Measurements from ENCODE around the gene TACR3. TPM values are rescaled to one million over a fixed set of nuclear protein-coding genes. Genes with fewer than 3 reads are reported as not detected.
A peak's percentile ranks its signal among the peaks of the same experiment; 100 is the strongest.

TACR3 gene
- total RNA-seq (under 0.01 TPM in 1 of 2 replicates, not detected in the other), polyA plus RNA-seq (0.01 and 0.08 TPM in 2 replicates), polyA minus RNA-seq (ENCODE audit: low replicate concordance) (not detected in 2 replicates)
- polyA plus RNA-seq (2012) = 0.05 TPM in 1 of 2 replicates, not detected in the other

- TF ChIP-seq, protein P1, sequence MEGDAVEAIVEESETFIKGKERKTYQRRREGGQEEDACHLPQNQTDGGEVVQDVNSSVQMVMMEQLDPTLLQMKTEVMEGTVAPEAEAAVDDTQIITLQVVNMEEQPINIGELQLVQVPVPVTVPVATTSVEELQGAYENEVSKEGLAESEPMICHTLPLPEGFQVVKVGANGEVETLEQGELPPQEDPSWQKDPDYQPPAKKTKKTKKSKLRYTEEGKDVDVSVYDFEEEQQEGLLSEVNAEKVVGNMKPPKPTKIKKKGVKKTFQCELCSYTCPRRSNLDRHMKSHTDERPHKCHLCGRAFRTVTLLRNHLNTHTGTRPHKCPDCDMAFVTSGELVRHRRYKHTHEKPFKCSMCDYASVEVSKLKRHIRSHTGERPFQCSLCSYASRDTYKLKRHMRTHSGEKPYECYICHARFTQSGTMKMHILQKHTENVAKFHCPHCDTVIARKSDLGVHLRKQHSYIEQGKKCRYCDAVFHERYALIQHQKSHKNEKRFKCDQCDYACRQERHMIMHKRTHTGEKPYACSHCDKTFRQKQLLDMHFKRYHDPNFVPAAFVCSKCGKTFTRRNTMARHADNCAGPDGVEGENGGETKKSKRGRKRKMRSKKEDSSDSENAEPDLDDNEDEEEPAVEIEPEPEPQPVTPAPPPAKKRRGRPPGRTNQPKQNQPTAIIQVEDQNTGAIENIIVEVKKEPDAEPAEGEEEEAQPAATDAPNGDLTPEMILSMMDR (conservative IDR thresholded peaks at IDR 0.05 in 1 of 2, IDR thresholded peaks at IDR 0.05 in 1 of 2; ENCODE audit: low read depth in 1 of 2, low read length in 2 of 2) = no peak
- TF ChIP-seq EZH2 (IDR thresholded peaks at IDR 0.05; ENCODE audit: low read length, missing control alignments) = no peak
- no peak within 1 kb of the TSS for H3K9ac ChIP-seq (ENCODE audit: insufficient read depth, low read length)
- peak in 1 of 2 donors; percentile 8 for DNase-seq (ENCODE audit: low read depth in 2 of 2)
- no peak within 1 kb of the TSS for H3K4me2 ChIP-seq (ENCODE audit: extremely low read depth, insufficient read depth, low read length)
- no peaks in the 10 kb centered on the region for H3K36me3 ChIP-seq (ENCODE audit: control insufficient read depth, insufficient read depth, low read length)
- no peak within 1 kb of the TSS for H3K27ac ChIP-seq (ENCODE audit: insufficient read depth, low read length)
- H3K27me3 ChIP-seq (ENCODE audit: control insufficient read depth, insufficient read depth, low read length) = no peaks in the 10 kb centered on the region
- no peaks in the 10 kb centered on the region for H3K9me3 ChIP-seq (ENCODE audit: control insufficient read depth, insufficient read depth, low read depth, low read length)
- no peaks in the 10 kb centered on the region for H4K20me1 ChIP-seq (ENCODE audit: control insufficient read depth, extremely low read depth, insufficient read depth, low read length)
- no peak within 1 kb of the TSS for H2AFZ ChIP-seq (ENCODE audit: low read length)
- no peaks in the 10 kb centered on the region for H3K79me2 ChIP-seq (ENCODE audit: control insufficient read depth, insufficient read depth, low read length)
- H3K4me3 ChIP-seq (replicated peaks in 1 of 4; ENCODE audit: control extremely low read depth in 1 of 4, insufficient read depth in 1 of 4, low read depth in 3 of 4, low read length in 4 of 4) = peak within 1 kb of the TSS in 1 of 4 experiments; percentile 30
- no peaks in the 10 kb centered on the region for H3K4me1 ChIP-seq (ENCODE audit: control insufficient read depth, extremely low read depth, insufficient read depth, low read length)
Observed at GRCh38 chr4:103719830-103720207, at the start of gene TACR3. Gene TACR3, minus strand, starts transcription at chr4:103719985. Its CDS starts 310 bp downstream, at chr4:103719675.

- no peaks in the 10 kb centered on the region for H3K27me3 ChIP-seq (ENCODE audit: control insufficient read depth, insufficient read depth, low read length)
- H2AFZ ChIP-seq (ENCODE audit: low read length) = no peak overlapping the region
- no peak overlapping the region for H3K4me2 ChIP-seq (ENCODE audit: extremely low read depth, insufficient read depth, low read length)
- H3K27ac ChIP-seq (ENCODE audit: insufficient read depth, low read length) = no peak overlapping the region
- no peaks in the 10 kb centered on the region for H3K9me3 ChIP-seq (ENCODE audit: control insufficient read depth, insufficient read depth, low read depth, low read length)
- H3K79me2 ChIP-seq (ENCODE audit: control insufficient read depth, insufficient read depth, low read length) = no peaks in the 10 kb centered on the region
- no peak overlapping the region for H3K4me3 ChIP-seq (replicated peaks in 1 of 4; ENCODE audit: control extremely low read depth in 1 of 4, insufficient read depth in 1 of 4, low read depth in 3 of 4, low read length in 4 of 4)
- H3K9ac ChIP-seq (ENCODE audit: insufficient read depth, low read length) = no peak overlapping the region
- no peak for TF ChIP-seq EZH2 (IDR thresholded peaks at IDR 0.05; ENCODE audit: low read length, missing control alignments)
- TF ChIP-seq, protein P1 (conservative IDR thresholded peaks at IDR 0.05 in 1 of 2, IDR thresholded peaks at IDR 0.05 in 1 of 2; ENCODE audit: low read depth in 1 of 2, low read length in 2 of 2) = no peak
- H4K20me1 ChIP-seq (ENCODE audit: control insufficient read depth, extremely low read depth, insufficient read depth, low read length) = no peaks in the 10 kb centered on the region
- H3K36me3 ChIP-seq (ENCODE audit: control insufficient read depth, insufficient read depth, low read length) = no peaks in the 10 kb centered on the region
- no peak for DNase-seq (ENCODE audit: low read depth in 2 of 2)
- H3K4me1 ChIP-seq (ENCODE audit: control insufficient read depth, extremely low read depth, insufficient read depth, low read length) = no peaks in the 10 kb centered on the region
Observed at GRCh38 chr4:103757631-103758030, 37.8 kb upstream of the TACR3 start.

DNA sequence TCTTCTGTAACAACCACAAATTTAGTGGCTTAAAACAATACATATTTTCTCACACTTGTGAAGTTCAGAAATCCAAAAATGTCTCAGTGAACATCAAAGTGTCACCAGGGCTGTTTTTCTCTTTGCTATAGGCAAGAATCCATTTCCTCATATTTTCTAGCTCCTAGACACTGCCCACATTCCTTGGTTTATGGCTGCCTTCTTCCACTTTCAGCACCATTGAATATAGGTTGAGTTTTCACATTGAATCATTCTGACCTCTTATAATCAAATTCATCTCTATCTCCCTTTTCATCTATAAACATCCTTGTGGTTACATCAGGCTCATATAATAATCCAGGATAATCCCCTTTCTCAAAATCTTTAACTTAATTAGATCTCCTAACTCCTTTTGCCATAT is 37.0 kb upstream of the TACR3 start:
- no peaks in the 10 kb centered on the region for H3K9me3 ChIP-seq (ENCODE audit: control insufficient read depth, insufficient read depth, low read depth, low read length)
- H3K36me3 ChIP-seq (ENCODE audit: control insufficient read depth, insufficient read depth, low read length) = no peaks in the 10 kb centered on the region
- no peak overlapping the region for H2AFZ ChIP-seq (ENCODE audit: low read length)
- no peak overlapping the region for H3K9ac ChIP-seq (ENCODE audit: insufficient read depth, low read length)
- no peaks in the 10 kb centered on the region for H4K20me1 ChIP-seq (ENCODE audit: control insufficient read depth, extremely low read depth, insufficient read depth, low read length)
- H3K27ac ChIP-seq (ENCODE audit: insufficient read depth, low read length) = no peak overlapping the region
- no peaks in the 10 kb centered on the region for H3K4me1 ChIP-seq (ENCODE audit: control insufficient read depth, extremely low read depth, insufficient read depth, low read length)
- TF ChIP-seq EZH2 (IDR thresholded peaks at IDR 0.05; ENCODE audit: low read length, missing control alignments) = no peak
- TF ChIP-seq, protein P1 (conservative IDR thresholded peaks at IDR 0.05 in 1 of 2, IDR thresholded peaks at IDR 0.05 in 1 of 2; ENCODE audit: low read depth in 1 of 2, low read length in 2 of 2) = no peak
- no peaks in the 10 kb centered on the region for H3K79me2 ChIP-seq (ENCODE audit: control insufficient read depth, insufficient read depth, low read length)
- DNase-seq (ENCODE audit: low read depth in 2 of 2) = no peak
- no peaks in the 10 kb centered on the region for H3K27me3 ChIP-seq (ENCODE audit: control insufficient read depth, insufficient read depth, low read length)
- no peak overlapping the region for H3K4me2 ChIP-seq (ENCODE audit: extremely low read depth, insufficient read depth, low read length)
- H3K4me3 ChIP-seq (replicated peaks in 1 of 4; ENCODE audit: control extremely low read depth in 1 of 4, insufficient read depth in 1 of 4, low read depth in 3 of 4, low read length in 4 of 4) = no peak overlapping the region

Data from fibroblast of lung (primary cell).